ENCODE results near the gene BCOR.

The BCOR gene

GRCh38 chrX:40019541-40019940 lies 78.2 kb downstream of the BCOR start:
- DNase-seq (ENCODE audit: low read depth in 2 of 2), result no peak

GRCh38 chrX:40018041-40018440 lies 79.7 kb downstream of the BCOR start:
- no peak for DNase-seq (ENCODE audit: low read depth in 2 of 2)

- DNase-seq (ENCODE audit: low read depth in 2 of 2), result no peak
Measured at GRCh38 chrX:40016749-40017148, 81.0 kb downstream of the BCOR start.

- no peak for DNase-seq (ENCODE audit: low read depth in 2 of 2)
Measured at GRCh38 chrX:40015693-40016092, 82.1 kb downstream of the BCOR start.

GRCh38 chrX:40013266-40014195 lies 84.2 kb downstream of the BCOR start:
- DNase-seq (ENCODE audit: low read depth in 2 of 2), result no peak

GRCh38 chrX:40012868-40013265 lies 84.9 kb downstream of the BCOR start:
- no peak for DNase-seq (ENCODE audit: low read depth in 2 of 2)

- DNase-seq (ENCODE audit: low read depth in 2 of 2), result no peak
Measured at GRCh38 chrX:40012039-40012867, 85.5 kb downstream of the BCOR start.

GRCh38 chrX:40011322-40012038 lies 86.3 kb downstream of the BCOR start:
- DNase-seq (ENCODE audit: low read depth in 2 of 2), result no peak

- DNase-seq (ENCODE audit: low read depth in 2 of 2), result no peak
Measured at GRCh38 chrX:40010550-40011321, 87.0 kb downstream of the BCOR start.

- DNase-seq (ENCODE audit: low read depth in 2 of 2), result no peak
Measured at GRCh38 chrX:40009890-40010289, 87.9 kb downstream of the BCOR start.

- DNase-seq (ENCODE audit: low read depth in 2 of 2), result no peak
Measured at GRCh38 chrX:40009462-40009851, 88.3 kb downstream of the BCOR start.

GRCh38 chrX:40008791-40009461 lies 88.8 kb downstream of the BCOR start:
- no peak for DNase-seq (ENCODE audit: low read depth in 2 of 2)

GRCh38 chrX:40007756-40008705 lies 89.7 kb downstream of the BCOR start:
- no peak for DNase-seq (ENCODE audit: low read depth in 2 of 2)

- no peak for DNase-seq (ENCODE audit: low read depth in 2 of 2)
Measured at GRCh38 chrX:40007131-40007755, 90.5 kb downstream of the BCOR start.

- DNase-seq (ENCODE audit: low read depth in 2 of 2), result no peak
Measured at GRCh38 chrX:40006106-40007017, 91.4 kb downstream of the BCOR start.

GRCh38 chrX:40005292-40006011 lies 92.3 kb downstream of the BCOR start:
- no peak for DNase-seq (ENCODE audit: low read depth in 2 of 2)

GRCh38 chrX:40004921-40005291 lies 92.9 kb downstream of the BCOR start:
- no peak for DNase-seq (ENCODE audit: low read depth in 2 of 2)

GRCh38 chrX:40004246-40004535 lies 93.6 kb downstream of the BCOR start:
- DNase-seq (ENCODE audit: low read depth in 2 of 2), result no peak

Measured in stimulated activated CD4-positive, alpha-beta T cell treated with anti-CD3 and anti-CD28 coated beads, Interleukin-1b, Interleukin-23, amount 100 ng/mL, for 1 hour (primary cell).